ENCODE results near the gene FHL2.
"Not testable (repeated sequence)": the region's sequence is repeated elsewhere in the genome, so short reads cannot be mapped to it uniquely, and the experiment has no call there.

Gene FHL2

DNA sequence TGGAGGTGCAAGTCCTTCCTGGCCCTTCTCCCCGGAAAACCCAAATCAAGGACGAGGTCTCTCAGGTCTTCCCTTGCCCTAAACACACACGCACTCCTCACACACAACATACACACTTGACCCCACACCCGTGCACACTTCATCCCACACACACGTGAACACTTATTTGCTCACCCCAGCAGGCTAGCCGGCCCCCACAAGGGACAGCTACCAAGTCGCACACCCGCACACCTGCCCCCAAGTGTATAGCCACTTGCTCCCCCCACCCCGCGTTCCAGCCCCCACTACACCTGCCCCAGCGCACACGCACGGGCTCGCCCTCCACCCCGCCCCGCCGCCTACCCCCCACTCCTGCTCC lies 69.7 kb downstream of the FHL2 start:
- intact Hi-C loops (cut with DNase I; ENCODE audit: low total_unique reads), result no loop called here
- no peaks in the 10 kb centered on the region for H3K27me3 ChIP-seq
- no peak for DNase-seq

DNA sequence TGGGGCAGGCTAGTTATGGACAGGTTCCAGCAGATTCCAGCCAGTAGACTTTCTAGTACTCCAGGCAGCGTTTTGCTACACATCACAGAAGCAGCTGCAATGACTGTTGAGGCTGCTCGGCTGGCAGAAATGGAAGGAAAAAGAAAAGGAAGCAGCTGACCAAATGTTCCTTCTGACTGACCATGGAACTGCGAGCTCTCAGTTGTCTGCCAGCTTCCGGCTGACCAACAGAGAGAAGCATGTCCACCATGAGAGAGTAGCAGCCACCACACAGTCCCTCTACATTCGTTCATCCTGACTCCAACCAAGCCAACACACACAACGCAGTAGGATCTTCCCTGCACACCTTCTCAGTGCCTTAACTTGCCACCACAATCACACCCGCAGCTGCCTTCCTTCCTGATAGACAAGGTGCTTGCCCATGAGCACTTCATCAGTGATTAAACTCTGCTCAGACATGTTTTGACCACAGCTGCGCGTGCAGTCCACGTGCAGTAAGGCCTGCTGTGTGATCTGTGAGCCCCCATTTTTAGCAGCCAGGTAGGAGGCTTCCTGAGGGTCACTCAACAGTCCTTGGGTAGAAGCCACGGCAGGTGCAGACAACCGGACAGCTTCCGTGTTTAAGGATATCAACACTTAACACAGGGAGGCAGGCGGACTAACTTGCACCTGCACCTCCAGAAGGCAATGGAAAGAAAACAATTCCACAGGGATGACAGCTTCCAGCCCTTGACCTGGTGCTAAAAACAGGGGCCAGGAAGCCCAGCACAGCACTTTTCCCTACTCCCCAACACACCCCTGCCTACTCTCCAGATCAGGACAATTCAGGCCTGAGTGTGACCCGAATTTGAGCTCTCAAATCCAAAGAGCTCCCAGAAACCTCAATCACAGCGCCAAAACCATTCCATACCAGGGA lies 70.3 kb downstream of the FHL2 start:
- TF ChIP-seq, protein P1, sequence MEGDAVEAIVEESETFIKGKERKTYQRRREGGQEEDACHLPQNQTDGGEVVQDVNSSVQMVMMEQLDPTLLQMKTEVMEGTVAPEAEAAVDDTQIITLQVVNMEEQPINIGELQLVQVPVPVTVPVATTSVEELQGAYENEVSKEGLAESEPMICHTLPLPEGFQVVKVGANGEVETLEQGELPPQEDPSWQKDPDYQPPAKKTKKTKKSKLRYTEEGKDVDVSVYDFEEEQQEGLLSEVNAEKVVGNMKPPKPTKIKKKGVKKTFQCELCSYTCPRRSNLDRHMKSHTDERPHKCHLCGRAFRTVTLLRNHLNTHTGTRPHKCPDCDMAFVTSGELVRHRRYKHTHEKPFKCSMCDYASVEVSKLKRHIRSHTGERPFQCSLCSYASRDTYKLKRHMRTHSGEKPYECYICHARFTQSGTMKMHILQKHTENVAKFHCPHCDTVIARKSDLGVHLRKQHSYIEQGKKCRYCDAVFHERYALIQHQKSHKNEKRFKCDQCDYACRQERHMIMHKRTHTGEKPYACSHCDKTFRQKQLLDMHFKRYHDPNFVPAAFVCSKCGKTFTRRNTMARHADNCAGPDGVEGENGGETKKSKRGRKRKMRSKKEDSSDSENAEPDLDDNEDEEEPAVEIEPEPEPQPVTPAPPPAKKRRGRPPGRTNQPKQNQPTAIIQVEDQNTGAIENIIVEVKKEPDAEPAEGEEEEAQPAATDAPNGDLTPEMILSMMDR (IDR thresholded peaks at IDR 0.05), result no peak
- no peaks in the 10 kb centered on the region for H3K9me3 ChIP-seq
- H3K4me3 ChIP-seq, result peak overlapping the region; percentile 74 to 91
- peaks cover 0 to 6% (median 0%) of the 10 kb centered on the region in 3 donors for H3K36me3 ChIP-seq
- no peaks in the 10 kb centered on the region for H3K27me3 ChIP-seq
- peak; percentile 45 to 69 for DNase-seq
- peak overlapping the region; percentile 85 to 86 for H3K27ac ChIP-seq
- H3K4me1 ChIP-seq, result peaks cover 0 to 30% (median 23%) of the 10 kb centered on the region in 4 donors
- intact Hi-C loops (cut with DNase I; ENCODE audit: low total_unique reads), result no loop called here

More for the DNA sequence above, 69.7 kb downstream of the FHL2 start:
- H3K36me3 ChIP-seq, result peaks cover 0 to 6% (median 0%) of the 10 kb centered on the region in 3 donors
- TF ChIP-seq, protein P1 (IDR thresholded peaks at IDR 0.05), result no peak
- no peaks in the 10 kb centered on the region for H3K9me3 ChIP-seq
- peak overlapping the region; percentile 85 to 86 for H3K27ac ChIP-seq
- H3K4me3 ChIP-seq, result peak overlapping the region; percentile 74 to 91
- H3K4me1 ChIP-seq, result peaks cover 0 to 30% (median 23%) of the 10 kb centered on the region in 4 donors

DNA sequence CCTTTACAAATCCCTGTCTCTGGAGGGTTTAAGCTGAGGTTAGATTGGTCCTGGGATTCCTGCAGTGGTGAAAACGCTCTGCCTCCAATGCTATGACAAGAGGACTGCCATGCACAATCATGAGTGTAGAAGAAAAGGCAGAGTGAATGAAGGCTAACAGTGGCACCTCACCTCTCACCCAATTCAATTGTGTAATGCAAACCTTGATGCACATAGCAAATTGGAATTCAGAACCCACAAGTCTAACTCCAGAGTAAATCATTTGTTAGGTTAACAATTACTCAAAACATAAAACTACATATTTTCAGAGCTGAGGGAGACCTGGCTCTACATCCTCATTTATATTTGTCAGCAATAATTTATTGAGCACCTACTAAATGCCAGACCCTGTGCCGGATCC lies 71.2 kb downstream of the FHL2 start:
- Histone ChIP-seq H3K4me1 (peaks cover 0 to 30% (median 23%) of the 10 kb centered on the region in 4 donors), H3K4me3 (no peak overlapping the region), H3K27ac (peak overlapping the region; percentile 85 to 86), H3K9me3 (no peaks in the 10 kb centered on the region), H3K27me3 (no peaks in the 10 kb centered on the region), H3K36me3 (peaks cover 0 to 6% (median 0%) of the 10 kb centered on the region in 3 donors)
- no peak for DNase-seq
- intact Hi-C loops (cut with DNase I; ENCODE audit: low total_unique reads), result no loop called here
- TF ChIP-seq, protein P1 (IDR thresholded peaks at IDR 0.05), result no peak

DNA sequence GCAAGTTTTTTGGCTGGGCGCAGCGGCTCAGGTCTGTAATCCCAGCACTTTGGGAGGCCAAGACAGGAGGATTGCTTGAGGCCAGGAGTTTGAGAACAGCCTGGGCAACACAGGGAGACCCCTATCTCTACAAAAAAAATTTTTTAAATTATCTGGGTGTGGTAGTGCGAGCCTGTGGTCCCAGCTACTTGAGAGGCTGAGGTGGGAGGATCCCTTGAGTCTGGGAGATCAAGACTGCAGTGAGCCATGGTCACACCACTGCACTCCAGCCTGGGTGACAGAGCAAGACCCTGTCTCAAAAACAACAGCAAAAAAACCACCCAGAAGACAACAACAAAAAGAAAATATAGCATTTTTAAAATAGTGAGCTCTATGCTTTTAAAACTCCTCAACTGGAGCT lies 71.6 kb downstream of the FHL2 start:
- H3K27ac ChIP-seq; intact Hi-C loops (cut with DNase I; ENCODE audit: low total_unique reads); H3K27me3 ChIP-seq; H3K4me3 ChIP-seq; H3K36me3 ChIP-seq; H3K9me3 ChIP-seq; DNase-seq: not testable (repeated sequence)
- H3K4me1 ChIP-seq, result peaks cover 0 to 30% (median 23%) of the 10 kb centered on the region in 4 donors

DNA sequence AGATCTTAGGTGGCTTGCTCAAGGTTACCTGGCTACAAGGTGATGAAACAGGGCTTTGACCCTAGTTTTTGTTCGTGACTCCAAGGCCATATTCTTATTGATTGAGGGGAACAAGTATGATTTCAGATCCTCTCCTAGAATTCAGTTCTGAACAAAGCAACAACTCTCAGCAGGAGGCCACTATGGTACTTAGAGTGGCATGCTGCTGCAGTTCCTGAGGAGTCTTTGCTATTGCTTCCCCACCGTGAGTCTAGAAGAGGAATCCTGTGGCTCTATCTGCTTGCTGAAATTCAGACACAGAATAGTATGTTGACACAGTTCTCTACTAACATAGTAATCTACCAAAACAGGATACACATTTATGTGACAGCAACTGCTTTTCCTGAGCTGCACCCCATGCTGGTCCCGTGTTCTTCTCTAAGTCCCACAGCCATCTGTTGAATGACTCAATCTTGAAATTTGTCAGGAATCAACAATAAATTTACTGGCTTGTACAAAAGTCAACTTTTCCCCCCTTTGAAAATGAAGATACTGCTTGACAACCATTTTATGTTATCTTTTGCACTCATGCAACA lies 73.4 kb downstream of the FHL2 start:
- H3K27me3 ChIP-seq, result no peaks in the 10 kb centered on the region
- no peak overlapping the region for H3K4me3 ChIP-seq
- no peaks in the 10 kb centered on the region for H3K9me3 ChIP-seq
- H3K27ac ChIP-seq, result no peak overlapping the region
- TF ChIP-seq, protein P1 (IDR thresholded peaks at IDR 0.05), result no peak
- intact Hi-C loops (cut with DNase I; ENCODE audit: low total_unique reads), result no loop called here
- no peak for DNase-seq
- H3K4me1 ChIP-seq, result peaks cover 0 to 26% (median 22%) of the 10 kb centered on the region in 4 donors
- H3K36me3 ChIP-seq, result peaks cover 0 to 6% (median 0%) of the 10 kb centered on the region in 3 donors

DNA sequence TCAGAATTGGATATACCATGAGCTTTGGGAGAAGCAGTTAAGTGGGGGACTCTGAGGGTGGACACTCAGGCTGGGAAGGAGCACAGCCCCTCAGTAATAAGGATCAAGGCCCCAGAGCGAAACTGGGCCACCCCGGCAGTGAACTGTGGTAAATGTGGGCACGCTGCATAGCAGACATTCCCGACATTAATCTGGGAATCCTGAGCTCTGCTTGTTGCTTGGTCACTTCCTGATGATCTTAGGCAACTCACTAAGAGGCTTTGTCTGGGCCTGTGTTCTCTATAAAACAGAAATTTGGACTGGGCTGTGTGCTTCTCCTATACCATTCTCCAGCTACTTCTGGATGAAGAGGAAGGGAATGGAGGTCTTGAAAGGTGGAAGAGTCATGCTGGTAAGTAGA lies 74.1 kb downstream of the FHL2 start:
- H3K27ac ChIP-seq, result no peak overlapping the region
- no peaks in the 10 kb centered on the region for H3K27me3 ChIP-seq

More for the DNA sequence above, 74.1 kb downstream of the FHL2 start:
- Histone ChIP-seq H3K9me3 (no peaks in the 10 kb centered on the region), H3K36me3 (peaks cover 0 to 6% (median 0%) of the 10 kb centered on the region in 3 donors), H3K4me3 (no peak overlapping the region), H3K4me1 (peaks cover 0 to 20% (median 16%) of the 10 kb centered on the region in 4 donors)
- intact Hi-C loops (cut with DNase I; ENCODE audit: low total_unique reads), result no loop called here
- no peak for DNase-seq
- TF ChIP-seq, protein P1 (IDR thresholded peaks at IDR 0.05), result no peak
